ENCODE results near the gene STARD9. TPM values are rescaled to one million over a fixed set of nuclear protein-coding genes. Genes with fewer than 3 reads are reported as not detected.

The STARD9 gene
- total RNA-seq, 2 experiments from 2014 or later, result 2.8 to 4.6 TPM

- H3K9me3 ChIP-seq (ENCODE audit: control insufficient read depth in 1 of 2, insufficient read depth in 1 of 2, low read length in 2 of 2), result no peaks in the 10 kb centered on the region
- Mint-ChIP-seq H3K4me3 (no peak overlapping the region), H3K9me3 (no peaks in the 10 kb centered on the region), H3K4me1 (ENCODE audit: low read depth) (peaks cover 49% of the 10 kb centered on the region), H3K27me3 (no peaks in the 10 kb centered on the region), H3K27ac (peak overlapping the region; percentile 15), H3K36me3 (ENCODE audit: low read depth) (peaks cover 63% of the 10 kb centered on the region)
- no peaks in the 10 kb centered on the region for H3K27me3 ChIP-seq (ENCODE audit: control insufficient read depth in 1 of 2, insufficient read depth in 2 of 2, low read length in 2 of 2)
- H3K27ac ChIP-seq (ENCODE audit: low read depth in 1 of 2, low read length in 2 of 2), result peak overlapping the region in 1 of 2 donors; percentile 5
- peak in 1 of 14 experiments; percentile 8 for DNase-seq
- no peak overlapping the region for H3K4me3 ChIP-seq (ENCODE audit: low read length)
- peaks cover 21% of the 10 kb centered on the region for H3K4me1 ChIP-seq (ENCODE audit: insufficient read depth, low read length)
- ATAC-seq (ENCODE audit: poor library complexity), result no peak
- TF ChIP-seq, protein P1, sequence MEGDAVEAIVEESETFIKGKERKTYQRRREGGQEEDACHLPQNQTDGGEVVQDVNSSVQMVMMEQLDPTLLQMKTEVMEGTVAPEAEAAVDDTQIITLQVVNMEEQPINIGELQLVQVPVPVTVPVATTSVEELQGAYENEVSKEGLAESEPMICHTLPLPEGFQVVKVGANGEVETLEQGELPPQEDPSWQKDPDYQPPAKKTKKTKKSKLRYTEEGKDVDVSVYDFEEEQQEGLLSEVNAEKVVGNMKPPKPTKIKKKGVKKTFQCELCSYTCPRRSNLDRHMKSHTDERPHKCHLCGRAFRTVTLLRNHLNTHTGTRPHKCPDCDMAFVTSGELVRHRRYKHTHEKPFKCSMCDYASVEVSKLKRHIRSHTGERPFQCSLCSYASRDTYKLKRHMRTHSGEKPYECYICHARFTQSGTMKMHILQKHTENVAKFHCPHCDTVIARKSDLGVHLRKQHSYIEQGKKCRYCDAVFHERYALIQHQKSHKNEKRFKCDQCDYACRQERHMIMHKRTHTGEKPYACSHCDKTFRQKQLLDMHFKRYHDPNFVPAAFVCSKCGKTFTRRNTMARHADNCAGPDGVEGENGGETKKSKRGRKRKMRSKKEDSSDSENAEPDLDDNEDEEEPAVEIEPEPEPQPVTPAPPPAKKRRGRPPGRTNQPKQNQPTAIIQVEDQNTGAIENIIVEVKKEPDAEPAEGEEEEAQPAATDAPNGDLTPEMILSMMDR (IDR thresholded peaks at IDR 0.05), result no peak
- intact Hi-C loops (cut with DNase I, micrococcal nuclease), result loop anchor here in 1 of 2 experiments (5.0 kb wide), 1 partner anchor 107 kb away; no protein-coding TSS in a partner anchor
- CTCF ChIA-PET, result interaction anchor here (0.7 to 1.0 kb wide), 2 partner anchors 23 to 36 kb away, joined by 3 read pairs; no protein-coding TSS in a partner anchor
- POLR2A ChIA-PET, result interaction anchor here (1.1 to 1.9 kb wide), 2 partner anchors 10 to 50 kb away, joined by 3 to 5 read pairs; partner anchors contain the start of gene SNAP23
- peaks cover 21% of the 10 kb centered on the region for H3K36me3 ChIP-seq (ENCODE audit: insufficient read depth, low read length)
Observed at GRCh38 chr15:42544853-42545629, 30.4 kb upstream of the STARD9 start.

- intact Hi-C loops (cut with DNase I, micrococcal nuclease), result loop anchor here (1.0 to 5.0 kb wide), 3 partner anchors 27 to 104 kb away; partner anchors contain the start of genes STARD9 (in 1 of the 2) and ZNF106 (in 1 of the 2)
- Histone ChIP-seq H3K4me3 (ENCODE audit: low read length) (peak overlapping the region; percentile 96), H3K9me3 (ENCODE audit: control insufficient read depth in 1 of 2, insufficient read depth in 1 of 2, low read length in 2 of 2) (no peaks in the 10 kb centered on the region), H3K27me3 (ENCODE audit: control insufficient read depth in 1 of 2, insufficient read depth in 2 of 2, low read length in 2 of 2) (no peaks in the 10 kb centered on the region), H3K36me3 (ENCODE audit: insufficient read depth, low read length) (peaks cover 26% of the 10 kb centered on the region), H3K27ac (ENCODE audit: low read depth in 1 of 2, low read length in 2 of 2) (peak overlapping the region; percentile 76 to 84), H3K4me1 (ENCODE audit: insufficient read depth, low read length) (peaks cover 28% of the 10 kb centered on the region)
- no peaks in the 10 kb centered on the region for H3K9me3 Mint-ChIP-seq
- peak; percentile 1 for ATAC-seq (ENCODE audit: poor library complexity)
- no peaks in the 10 kb centered on the region for H3K27me3 Mint-ChIP-seq
- TF ChIP-seq, protein P1 (IDR thresholded peaks at IDR 0.05), result no peak
- H3K4me3 Mint-ChIP-seq, result peak overlapping the region; percentile 91
- peak in 1 of 14 experiments; percentile 1 for DNase-seq
- H3K27ac Mint-ChIP-seq, result peak overlapping the region; percentile 92
- POLR2A ChIA-PET, result interaction anchor here (0.7 to 3.3 kb wide), 13 partner anchors 9 to 558 kb away, joined by 3 to 29 read pairs (median 5); partner anchors contain the start of genes GANC, SNAP23, STARD9 and TMEM87A
- CTCF ChIA-PET, result interaction anchor here (1.0 to 1.1 kb wide), 2 partner anchors 45 to 379 kb away, joined by 3 read pairs; no protein-coding TSS in a partner anchor
- peaks cover 50% of the 10 kb centered on the region for H3K36me3 Mint-ChIP-seq (ENCODE audit: low read depth)
- peaks cover 62% of the 10 kb centered on the region for H3K4me1 Mint-ChIP-seq (ENCODE audit: low read depth)
Observed at GRCh38 chr15:42547918-42548248, 27.5 kb upstream of the STARD9 start.

DNA sequence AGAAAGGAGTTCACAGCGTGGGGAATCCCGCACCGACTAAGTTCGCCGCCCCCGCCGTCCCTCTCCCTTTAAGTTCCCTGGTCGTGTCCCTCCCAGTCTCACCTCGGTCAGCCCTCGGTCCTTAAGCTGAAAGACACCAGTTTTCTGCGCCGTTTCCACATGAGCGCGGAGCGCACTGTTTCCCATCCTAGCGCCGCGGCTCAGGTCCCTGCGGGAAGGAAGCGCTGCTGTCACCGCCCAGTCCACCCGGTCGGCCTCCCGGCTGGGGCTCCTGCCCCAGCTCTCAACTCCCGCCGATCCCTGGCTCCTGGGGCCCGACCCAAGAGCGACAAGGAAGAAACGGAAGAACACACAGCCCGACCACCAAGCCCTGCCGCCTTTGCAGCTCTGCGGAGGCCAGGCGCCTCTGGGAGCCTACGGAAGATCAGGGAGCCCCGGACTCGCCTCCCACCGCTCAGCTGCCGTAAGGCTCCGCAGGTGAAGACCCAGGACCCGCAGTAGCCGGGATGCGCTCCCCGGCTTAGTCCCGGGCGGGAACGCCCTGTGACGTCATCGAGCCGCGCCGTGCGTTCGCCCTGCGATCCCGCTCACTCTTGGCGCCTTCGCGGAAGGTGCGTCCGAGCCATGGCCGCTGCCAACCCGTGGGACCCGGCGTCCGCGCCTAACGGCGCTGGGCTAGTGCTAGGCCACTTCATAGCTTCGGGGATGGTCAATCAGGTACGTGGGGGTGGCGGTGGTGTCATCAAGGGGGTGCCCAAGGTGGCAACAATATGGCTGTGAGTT lies 27.0 kb upstream of the STARD9 start, which contains the start of the genes HAUS2 and LRRC57:
Gene HAUS2 (plus strand): TSS at position 590 of the 783 bp plus-strand sequence. CDS start 35 bp downstream, at position 625.
Gene LRRC57 (minus strand): TSS at position 545 of the 783 bp plus-strand sequence. CDS start 359 bp downstream, at position 186.
- ATAC-seq (ENCODE audit: poor library complexity) (peak; percentile 78), DNase-seq (peak; percentile 72 to 93 (median 83))
- H3K4me3 ChIP-seq (ENCODE audit: low read length), result peak within 1 kb of the TSS; percentile 96
- intact Hi-C loops (cut with DNase I, micrococcal nuclease), result loop anchor here (1.0 to 5.0 kb wide), 4 partner anchors 27 to 104 kb away; partner anchors contain the start of genes ZNF106 (in 2 of the 2) and STARD9 (in 1 of the 2)
- H3K4me1 Mint-ChIP-seq (ENCODE audit: low read depth), result peaks cover 64% of the 10 kb centered on the region
- ChIA-PET CTCF (interaction anchor here (1.0 to 1.2 kb wide), 3 partner anchors 27 to 378 kb away, joined by 3 to 5 read pairs (median 3); partner anchors contain the start of gene STARD9), POLR2A (interaction anchor here (0.7 to 3.3 kb wide), 14 partner anchors 9 to 558 kb away, joined by 3 to 29 read pairs (median 4); partner anchors contain the start of genes GANC, SNAP23, STARD9 and TMEM87A)
- H3K4me3 Mint-ChIP-seq, result peak within 1 kb of the TSS; percentile 91
- H3K4me1 ChIP-seq (ENCODE audit: insufficient read depth, low read length), result peaks cover 28% of the 10 kb centered on the region
- peaks cover 49% of the 10 kb centered on the region for H3K36me3 Mint-ChIP-seq (ENCODE audit: low read depth)
- TF ChIP-seq, protein P1 (IDR thresholded peaks at IDR 0.05), result no peak
- H3K9me3 ChIP-seq (ENCODE audit: control insufficient read depth in 1 of 2, insufficient read depth in 1 of 2, low read length in 2 of 2), result no peaks in the 10 kb centered on the region
- H3K36me3 ChIP-seq (ENCODE audit: insufficient read depth, low read length), result peaks cover 24% of the 10 kb centered on the region
- no peaks in the 10 kb centered on the region for H3K9me3 Mint-ChIP-seq
- H3K27ac Mint-ChIP-seq, result peak within 1 kb of the TSS; percentile 92
- peak within 1 kb of the TSS; percentile 76 to 84 for H3K27ac ChIP-seq (ENCODE audit: low read depth in 1 of 2, low read length in 2 of 2)
- no peaks in the 10 kb centered on the region for H3K27me3 Mint-ChIP-seq
- H3K27me3 ChIP-seq (ENCODE audit: control insufficient read depth in 1 of 2, insufficient read depth in 2 of 2, low read length in 2 of 2), result no peaks in the 10 kb centered on the region

Data from CD4-positive, alpha-beta T cell (primary cell).